ENCODE measurements around the gene NRARP.

NRARP gene

DNA sequence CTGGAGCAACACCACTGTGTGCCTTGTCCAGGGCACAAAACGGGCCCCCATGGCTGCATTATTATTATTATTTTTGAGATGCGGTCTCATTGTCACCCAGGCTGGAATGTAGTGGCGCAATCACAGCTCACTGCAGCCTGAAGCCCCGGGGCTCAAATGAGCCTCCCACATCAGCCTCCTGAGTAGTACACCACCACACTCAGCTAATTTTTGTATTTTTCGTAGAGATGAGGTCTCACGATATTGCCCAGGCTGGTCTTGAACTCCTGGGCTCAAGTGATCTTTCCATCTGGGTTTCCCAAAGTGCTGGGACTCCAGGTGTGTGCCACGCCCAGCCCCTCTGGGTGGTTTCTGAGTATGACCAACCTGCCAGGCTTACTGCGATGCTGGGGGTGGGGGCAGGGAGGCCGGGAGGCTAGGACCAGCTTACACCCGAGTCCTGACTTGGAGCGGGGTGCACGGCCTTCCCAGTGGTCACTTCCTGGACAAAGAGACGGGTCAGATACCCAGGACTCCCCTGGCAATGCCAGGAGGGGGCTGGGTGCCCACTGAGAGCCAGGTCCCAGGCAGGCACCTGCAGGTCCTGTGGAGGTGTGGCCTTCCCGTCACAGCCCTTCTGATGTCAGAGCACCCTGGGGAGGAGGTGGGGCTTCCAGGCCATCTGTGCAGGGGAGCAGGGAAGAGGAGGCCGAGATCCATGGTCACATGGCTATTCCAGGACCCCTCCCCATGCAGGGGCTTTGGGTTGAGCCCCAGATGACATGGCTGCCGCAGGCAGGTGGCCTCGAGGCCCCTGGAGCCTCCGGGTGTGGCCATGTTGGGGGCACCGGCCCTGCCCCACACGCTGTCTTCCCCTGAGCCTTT is 8.3 kb upstream of the NRARP start:
- DNase-seq = peak; percentile 9

DNA sequence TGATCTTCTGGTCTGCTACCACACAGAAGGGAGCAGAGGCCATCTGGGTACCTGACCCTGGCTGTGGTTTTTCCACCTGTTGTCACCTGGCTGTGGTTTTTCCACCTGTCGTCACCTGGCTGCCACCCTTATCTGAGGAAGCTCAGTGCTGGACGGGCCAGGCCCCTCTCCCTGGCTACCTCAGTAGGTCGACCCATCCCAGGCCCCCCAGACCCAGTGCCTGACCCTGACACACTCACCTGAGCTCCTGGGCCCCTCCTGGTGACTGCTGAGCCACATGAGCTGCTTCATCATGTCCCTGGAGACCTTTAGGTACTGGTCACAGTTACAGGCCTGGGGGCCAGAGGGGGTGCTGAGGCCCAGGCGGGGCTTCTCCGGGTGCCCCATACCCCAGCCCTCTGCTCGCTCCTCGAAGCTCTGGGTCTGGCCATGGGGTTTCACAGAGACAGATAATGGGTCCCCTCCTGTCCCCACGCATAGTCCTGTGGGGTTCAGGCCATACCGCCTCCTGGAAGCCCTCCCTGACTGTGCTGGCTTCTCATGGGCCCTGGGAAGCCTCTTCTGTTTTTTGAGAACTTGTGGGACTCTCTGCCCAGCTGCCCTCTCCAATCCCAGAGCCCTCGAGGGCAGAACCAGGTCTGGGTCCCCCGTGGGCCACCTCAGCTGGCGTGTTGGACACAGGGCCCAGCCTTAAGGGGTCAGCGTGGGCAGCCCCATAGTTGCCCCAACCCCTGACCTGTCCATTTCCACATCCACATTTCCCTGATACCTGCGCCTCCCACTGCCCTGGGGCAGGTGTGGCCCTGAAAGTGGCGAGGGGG is 7.5 kb upstream of the NRARP start:
- DNase-seq = no peak

DNA sequence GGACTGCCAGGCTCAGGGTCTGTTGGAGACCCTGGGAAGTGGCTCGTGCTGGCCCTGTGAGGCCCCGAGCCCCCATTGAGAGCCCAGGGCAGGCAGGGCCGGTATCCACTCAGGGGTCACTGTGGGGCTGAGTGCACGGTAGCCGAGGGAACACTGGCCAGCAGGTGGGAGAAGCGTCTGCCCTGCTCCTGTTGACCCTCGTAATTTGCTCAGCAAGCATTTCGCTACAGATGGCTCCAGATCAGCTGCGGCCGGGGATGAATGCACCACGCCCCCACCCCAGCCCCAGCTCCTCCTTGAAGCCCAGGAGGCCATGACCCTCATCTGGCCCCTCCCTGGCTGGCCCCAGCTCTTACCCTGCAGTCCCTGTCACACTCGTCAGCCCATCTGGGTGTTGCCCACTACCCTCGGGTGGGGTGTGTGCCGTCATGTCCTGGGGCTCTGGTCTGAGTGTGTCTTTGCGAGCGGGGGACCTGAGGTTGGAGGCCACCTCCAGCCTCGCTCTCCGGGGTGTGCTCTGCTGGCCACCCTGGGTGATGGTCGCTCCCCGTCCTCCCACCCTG is 6.1 kb upstream of the NRARP start:
- DNase-seq = no peak

DNA sequence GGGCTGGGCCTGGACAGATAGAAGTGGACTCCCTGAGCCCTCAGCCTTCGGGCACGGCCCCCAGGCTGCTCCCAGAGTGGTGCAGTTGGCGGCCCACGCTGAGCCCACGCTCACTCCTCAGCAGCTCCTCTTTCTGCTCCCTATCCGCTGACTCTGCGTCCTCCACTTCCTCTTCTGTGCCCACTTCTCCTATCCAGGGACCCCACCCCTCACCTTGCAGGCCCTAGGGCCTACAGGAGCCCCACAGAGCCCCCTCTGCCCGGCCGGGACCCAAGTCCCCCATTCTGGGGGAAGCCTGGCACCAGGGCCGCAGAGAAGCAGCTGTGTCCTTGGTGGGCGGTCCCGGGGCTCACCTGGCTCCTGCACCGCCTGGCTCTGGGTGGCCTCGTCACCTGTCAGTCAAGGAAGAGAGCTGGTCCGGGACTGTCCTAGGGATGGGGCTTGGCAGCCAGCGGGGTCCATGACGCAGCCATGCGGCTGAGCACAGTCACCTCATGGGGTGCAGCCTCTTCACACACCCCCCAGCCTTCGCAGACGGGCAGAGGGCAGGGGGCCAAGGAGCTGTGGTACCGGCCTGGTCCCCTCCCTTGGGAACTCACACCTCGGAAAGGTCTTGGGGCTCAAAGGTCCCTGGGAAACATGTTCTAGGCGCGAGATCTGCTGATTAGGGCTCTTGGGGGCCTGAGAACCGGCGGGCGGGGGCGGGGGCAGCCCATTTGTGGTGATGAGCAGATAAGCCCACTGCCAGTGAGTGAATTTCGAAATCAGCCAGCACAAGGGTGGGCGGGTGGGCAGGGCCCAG is 5.4 kb upstream of the NRARP start:
- no peak for DNase-seq

DNA sequence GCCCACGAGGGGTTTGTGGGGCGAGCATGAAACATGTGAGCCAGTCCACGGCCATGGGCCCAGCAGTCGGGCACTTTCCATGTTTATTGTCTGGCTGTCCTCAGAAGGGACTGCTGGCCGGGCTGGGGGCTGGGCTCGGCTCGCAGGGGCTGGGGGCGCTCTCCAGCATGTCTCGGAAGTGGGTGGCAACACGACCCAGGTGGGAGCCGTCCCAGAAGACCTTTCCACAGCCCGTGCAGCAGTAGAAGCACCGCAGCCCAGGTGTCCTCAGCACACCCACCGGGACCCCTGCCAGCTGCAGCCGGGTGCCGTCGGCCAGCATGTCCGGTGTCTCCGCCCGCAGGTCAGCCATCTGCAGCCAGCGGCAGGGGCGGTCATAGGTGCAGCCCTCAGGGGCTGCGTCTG is 4.8 kb upstream of the NRARP start:
- DNase-seq = no peak

DNA sequence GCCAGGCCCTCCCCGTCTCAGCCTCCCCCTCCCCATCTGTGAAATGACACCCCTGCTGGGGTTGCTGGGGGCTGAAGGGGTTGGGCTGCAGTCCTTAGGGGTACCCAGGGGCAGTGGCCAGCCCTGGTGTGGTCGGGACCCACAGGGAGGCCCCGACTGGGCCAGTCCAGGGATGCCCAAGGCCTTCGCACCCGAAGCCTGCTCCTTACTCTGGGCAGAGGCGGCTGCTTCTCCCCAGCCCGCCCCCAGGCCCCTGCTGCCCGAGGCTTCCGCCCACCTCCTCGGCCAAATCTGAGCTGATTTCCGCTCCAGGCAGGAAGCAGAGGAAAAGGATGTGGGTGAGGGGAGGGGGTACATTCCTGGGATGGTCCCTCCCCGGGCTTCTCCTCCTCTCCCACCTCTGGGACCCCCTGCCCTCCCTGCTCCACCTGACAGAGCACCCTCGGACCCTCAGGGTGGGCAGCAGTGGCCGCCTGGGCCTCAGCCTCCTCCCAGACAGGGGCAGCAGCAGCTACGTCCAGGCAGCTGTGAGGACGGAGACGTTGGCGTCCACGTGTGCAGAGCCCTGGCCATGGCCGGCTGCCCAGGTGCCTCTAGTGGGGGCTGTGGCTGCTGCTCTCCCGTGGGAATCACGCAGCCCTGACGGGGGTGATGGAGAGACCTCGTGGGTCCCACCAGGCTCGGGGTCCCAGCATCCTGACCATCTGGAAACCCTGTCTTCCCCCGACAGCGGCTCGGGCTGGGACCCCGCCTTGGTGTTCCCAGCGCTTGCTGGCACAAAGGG is 4.2 kb upstream of the NRARP start:
- no peak for DNase-seq

DNA sequence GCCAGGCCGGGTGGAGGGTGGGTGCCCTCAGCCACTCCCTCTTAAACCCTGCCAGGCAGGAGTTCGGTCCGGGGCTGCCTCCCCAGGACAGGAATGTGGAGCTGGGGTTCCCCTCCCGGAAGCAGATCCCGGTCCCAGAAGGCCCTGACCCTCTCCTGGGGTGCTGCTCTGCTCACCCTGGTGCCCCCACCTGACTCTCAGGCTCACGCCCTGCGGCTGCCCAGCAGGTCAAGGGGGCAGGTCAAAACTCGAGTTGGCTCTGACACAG is 3.7 kb upstream of the NRARP start:
- DNase-seq = no peak

DNA sequence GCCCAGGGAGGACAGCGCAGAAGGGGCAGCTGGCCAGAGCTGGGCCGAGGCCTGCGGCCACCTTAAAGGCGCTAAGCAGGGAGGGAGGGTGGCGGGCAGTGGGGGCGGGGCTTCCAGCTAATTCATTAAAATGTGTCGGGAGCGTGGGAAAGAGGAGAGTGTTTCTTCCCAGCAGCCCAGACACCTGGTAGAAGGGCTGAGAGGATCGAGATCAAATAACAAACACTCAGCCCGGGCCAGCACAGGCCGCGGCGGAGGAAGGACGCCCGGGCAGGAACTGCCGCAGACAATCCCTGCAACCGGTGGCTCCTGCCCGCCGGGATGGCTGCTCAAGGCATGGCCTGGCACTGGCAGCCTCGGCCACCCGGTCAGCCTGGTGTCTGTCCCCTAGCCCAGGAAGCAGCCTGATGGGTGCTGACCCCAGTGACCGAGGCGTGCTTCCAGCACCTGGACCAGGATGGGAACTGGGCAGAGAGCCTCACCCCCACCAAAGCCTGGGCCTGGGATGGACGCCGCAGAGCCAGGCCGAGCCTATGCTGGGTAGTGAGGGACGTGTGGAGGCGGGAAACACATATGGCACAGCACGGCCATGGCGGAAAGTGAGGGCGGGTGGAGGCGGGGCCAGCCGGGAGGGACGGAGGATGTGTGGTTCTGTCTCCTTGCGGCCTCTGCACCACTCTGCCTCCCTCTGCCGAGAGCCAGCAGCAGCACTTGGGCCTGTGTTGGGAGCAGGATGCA is 3.2 kb upstream of the NRARP start:
- peak; percentile 72 for DNase-seq

DNA sequence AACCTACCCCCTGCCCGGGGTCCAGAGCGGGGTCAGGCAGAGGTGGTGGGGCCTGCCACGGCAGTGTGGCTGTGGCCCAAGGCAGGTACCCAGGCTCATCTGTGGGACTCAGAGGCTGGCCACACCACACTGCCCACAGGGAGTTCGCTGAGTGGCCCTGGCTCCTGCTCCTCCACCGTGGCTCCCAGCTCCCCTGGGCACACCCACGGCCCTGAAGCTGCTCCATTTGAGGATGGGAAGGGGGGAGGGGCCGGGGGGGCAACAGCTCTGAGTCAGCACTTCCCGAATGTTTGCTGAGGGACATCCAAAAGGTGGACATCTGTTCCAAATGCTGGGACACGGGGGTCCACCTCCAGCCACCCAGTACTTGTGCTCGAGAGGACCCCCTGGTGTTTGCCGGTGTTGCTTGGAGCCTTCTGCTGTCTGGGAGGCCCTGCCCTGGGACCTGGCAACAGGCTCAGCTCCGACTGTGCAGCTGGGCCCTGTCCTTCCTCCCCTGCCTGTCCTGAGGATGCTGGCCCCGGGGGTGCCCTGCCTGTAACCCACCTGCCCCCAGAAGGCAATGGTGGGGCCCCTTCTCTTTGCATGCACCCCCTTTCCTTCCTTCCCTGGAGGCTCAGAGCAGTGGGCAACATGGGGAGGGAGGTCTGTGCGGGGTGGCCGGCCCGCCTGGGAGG is 2.5 kb upstream of the NRARP start:
- DNase-seq = no peak

DNA sequence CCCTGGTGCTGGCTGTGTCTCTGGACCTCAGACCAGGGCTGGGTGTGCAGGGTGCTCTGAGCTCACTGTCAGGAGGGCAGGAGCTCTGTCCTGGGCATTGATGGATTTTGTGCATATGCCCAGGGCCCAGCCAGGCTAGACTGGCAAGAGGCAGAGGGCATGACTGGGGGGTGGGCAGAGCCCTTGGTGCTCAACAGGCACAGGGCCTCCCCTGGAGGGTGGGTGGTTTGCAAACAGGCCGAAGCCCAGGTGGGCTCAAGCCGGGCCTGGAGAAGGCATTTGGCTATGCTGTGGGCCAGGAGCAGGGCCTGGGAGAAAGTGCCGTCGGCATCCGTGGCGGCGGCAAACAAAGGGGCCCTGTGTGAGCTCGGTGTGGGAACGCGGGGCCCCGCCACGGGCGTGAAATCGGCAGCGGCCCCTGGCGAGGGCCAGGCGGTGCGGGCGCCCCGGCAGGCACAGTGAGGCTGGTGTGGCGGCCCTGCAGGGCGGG is 1.9 kb upstream of the NRARP start:
- DNase-seq = no peak

DNA sequence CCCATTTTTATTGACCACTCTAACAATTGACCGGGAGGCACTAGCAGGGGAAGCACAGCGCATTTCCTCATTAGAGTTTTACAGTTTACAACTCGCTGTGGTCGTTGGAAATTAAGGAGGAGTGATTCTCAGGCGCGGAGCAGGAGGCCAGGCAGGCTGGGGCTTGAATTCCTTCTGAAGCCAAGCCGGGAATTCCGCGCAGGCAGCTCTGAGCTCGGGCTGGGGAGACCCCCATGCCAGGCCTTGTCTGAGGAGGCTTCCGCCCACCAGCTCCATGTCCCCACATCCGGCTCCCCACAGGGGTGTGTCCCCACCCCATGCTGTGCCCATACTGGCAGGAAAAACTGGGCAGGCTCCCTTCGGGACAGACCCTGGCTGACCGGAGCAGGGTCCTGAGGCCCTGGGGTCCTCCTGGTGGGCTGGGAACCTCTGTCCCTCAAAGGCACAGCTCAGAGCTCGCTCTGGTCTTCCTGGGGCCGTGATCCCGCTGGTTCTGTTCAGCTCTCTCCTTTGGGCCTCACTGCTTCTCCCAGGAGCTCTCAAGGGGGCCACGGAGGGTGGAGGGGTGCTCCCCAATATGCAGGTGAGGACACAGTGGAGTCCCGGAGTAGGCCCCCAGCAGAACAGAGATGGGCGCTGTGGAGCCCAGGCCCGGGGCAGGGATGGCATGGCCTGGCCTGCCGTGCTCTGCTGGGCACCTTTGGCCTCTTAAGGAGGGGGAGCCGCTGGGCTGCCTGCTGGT is 1.3 kb upstream of the NRARP start:
- DNase-seq = no peak

DNA sequence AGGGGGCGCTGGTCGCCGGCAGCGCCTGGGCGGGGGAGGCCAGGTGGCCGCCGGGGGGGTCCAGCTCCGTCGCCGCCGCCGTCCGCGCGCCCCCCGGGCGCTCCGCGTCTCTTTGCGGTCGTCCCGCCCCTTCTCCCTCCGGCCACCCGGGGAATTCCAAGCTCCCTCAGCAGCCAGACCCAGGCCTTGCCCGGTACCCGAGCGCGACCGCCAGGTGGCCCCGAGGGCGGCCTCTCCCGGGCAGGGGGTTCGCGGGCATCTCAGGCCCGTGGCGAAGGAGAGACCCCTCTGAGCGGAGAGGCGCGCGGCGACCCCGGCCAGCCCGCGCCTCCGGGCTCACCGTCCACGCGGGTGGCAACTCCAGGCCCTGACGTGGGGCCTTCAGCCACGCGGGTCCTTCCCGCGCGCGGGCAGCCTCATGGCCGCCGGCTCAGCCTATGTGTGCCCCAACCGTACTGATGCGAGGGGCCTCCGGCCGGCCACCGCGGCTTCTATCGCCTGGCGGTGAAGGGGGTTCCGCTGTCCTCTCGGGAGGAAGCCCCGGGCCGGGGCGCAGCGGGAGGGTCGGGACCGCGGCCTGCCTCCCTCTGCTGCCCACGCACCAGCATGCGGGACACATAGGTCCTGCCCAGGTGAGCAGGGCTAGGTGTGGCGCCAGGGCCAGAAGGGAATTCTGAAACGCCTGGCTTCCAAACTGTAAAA is 529 bp upstream of the NRARP start:
- DNase-seq = no peak

DNA sequence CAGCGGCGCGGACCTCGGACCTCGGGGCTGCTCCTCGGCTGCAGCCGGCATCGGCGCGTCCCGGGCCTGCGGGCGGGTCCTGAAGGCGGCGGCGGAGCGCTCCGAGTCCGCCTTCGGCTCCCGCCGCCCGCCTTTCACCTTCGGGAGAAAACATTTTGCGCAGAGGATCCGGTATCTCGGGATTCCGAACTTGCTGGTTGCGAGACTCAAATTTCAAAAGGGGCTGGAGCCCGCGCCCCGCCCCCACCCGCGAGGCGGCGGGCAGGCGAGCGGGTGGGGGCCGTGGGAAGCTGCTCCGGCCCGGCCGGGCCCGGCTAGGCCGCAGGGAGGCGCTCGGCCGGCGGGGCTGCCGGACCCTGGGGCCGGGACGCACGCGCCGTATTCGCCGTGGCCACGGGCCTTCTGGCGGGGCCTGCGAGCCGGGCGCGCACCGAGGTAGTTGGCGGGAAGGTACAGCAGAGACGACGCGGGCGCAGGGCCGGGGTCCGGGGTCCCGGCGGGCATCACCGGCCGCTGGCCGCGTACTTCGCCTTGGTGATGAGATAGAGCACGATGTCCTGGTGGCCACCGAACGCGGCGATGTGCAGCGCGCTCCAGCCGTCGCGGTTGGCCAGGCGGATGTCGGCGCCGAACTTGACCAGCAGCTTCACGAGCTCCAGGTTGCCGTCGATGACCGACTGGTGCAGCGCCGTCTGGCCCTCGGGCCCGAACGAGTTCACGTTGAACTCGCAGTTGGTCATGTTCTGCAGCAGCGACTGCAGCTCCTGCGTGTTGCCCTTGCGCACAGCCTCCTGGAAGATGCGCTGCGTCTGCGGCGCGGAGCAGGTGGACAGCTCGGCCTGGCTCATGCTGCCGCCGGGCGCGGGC is 757 bp downstream of the NRARP start:
- no peak for DNase-seq

DNA sequence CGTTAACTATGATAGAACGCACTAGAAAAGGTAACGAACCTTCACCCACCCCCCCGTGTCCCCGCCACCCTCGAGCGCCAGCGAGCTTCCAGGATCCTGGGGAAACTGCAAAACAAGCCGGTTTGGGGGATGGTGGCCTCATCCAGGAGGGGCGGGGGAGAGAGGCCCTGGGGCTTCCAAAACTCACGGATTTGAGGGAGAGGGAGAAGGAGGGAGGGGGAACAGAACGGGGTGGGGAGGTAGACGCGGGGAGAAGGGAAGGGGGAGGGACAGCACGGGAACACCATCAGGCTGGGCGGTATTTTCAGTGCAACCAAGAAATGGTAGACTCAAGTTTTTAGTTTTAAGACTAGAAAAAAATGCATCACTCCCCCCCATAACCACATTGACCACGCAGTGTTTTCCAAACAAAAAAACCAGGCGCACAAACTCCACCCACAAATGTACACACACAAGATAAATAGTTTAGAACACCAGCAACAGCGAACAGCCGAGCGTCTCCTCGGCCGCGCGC is 1.4 kb downstream of the NRARP start:
- DNase-seq = no peak

DNA sequence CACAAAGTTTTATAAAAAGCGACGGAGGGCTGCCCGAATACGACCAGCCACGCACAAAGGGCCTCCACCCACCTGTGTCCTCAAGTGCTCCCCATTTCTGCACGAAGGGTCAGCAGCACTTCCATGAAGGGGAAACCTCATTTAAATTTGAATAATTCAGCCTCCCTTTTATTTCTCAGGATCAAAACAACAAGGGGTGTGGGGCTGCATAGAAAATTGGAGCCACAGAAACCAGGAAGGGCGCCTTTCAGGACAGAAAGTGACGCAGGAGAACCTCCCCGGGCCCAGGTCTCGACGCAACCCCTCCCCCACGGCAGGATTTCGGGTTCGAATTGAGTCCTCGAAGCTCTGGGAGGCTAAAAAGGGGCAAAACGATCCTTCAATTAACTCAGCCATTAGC is 2.1 kb downstream of the NRARP start:
- DNase-seq = no peak

DNA sequence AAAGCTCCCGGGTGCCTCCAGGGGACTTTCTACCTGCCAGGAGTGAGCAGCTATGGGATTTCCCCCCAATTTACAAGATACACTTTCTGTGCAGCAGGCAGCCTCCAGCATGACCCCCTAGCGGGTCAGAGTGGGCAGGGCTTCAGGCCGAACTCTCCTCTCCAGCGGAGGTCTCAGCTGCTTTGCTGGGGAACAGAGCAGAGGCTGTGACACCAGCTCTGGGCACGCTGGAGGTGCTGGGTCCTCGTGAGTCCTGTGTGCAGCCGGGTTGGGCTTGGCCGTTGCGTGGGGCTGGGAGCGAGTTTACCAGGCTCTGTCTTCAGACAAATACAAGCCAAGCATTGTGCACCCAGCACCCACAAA is 2.9 kb downstream of the NRARP start:
- DNase-seq = no peak

DNA sequence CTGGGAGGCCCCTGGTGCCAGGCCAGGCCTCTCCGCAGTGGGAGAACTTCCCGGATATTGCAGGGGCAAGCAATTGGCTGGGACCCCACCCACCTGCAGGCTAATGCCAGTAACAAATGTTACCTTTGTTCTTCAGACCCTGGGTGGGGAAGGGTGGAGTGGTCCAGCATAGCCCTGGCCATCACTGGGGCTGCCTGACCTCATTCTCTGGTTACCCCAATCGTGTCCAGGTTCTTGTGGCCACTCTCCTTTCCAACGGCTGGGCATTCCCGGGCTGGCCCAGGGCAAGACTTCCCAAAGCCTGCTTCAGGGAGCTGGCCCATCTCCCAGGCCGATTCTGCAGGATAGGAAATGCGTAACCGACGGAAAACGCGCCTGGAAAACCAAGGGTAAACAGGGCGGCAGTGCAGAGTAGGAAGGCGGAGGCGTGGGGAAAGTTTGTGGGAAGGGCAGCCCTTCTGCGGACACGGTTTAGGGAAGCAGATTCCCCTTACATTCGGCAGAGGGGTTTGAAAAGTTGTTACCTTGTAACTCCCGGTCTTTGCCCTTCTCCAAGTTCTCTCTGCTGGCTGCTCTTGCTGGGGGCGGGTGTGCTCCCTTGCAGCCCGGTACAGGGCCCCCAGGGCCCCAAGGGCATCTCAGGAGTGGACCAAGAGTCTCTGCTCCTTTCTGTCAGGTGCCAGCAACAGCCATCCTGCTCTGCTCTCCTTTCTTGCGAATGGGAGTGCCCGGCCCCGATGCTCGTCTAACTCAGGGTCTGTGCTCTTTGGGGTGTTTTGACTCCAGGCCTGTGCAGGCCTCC is 3.5 kb downstream of the NRARP start:
- DNase-seq = no peak

DNA sequence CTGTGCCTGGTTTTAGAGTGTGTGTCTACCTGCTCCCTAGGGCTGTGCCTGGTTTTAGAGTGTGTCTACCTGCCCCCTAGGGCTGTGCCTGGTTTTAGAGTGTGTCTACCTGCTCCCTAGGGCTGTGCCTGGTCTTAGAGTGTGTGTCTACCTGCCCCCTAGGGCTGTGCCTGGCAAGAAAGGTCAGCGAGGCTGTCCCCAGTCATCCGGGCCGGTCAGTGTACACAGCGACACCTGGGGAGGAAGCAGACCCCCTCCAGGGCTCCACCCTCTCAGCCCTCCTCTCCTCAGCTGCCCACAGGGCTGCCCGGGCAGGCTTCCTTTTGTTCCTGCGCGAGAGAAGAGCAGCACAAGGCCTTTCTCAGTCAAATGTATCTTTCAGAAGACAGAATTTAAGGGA is 4.1 kb downstream of the NRARP start:
- no peak for DNase-seq

Data from NCI-H2029 treated with DMSO at 0.1 percent for 48 hours (cell line).